NT2/D1 (cell line): ENCODE data around the gene CD164L2.

Source experiments
- SUZ12 ChIP-seq: IDR thresholded peaks from 2 replicates; pipeline ENCODE4 v1.6.1; 2011; ENCODE audit not compliant: insufficient read length, insufficient read depth; ENCODE audit errors: extremely low read depth
- YY1 ChIP-seq: IDR thresholded peaks from 2 replicates; pipeline ENCODE4 v1.6.1; 2011; ENCODE audit not compliant: insufficient read length, insufficient read depth
- ZNF274 ChIP-seq: IDR thresholded peaks from 2 replicates; pipeline ENCODE4 v1.6.1; 2011; ENCODE audit warnings: mild to moderate bottlenecking, low read depth, low read length

DNA sequence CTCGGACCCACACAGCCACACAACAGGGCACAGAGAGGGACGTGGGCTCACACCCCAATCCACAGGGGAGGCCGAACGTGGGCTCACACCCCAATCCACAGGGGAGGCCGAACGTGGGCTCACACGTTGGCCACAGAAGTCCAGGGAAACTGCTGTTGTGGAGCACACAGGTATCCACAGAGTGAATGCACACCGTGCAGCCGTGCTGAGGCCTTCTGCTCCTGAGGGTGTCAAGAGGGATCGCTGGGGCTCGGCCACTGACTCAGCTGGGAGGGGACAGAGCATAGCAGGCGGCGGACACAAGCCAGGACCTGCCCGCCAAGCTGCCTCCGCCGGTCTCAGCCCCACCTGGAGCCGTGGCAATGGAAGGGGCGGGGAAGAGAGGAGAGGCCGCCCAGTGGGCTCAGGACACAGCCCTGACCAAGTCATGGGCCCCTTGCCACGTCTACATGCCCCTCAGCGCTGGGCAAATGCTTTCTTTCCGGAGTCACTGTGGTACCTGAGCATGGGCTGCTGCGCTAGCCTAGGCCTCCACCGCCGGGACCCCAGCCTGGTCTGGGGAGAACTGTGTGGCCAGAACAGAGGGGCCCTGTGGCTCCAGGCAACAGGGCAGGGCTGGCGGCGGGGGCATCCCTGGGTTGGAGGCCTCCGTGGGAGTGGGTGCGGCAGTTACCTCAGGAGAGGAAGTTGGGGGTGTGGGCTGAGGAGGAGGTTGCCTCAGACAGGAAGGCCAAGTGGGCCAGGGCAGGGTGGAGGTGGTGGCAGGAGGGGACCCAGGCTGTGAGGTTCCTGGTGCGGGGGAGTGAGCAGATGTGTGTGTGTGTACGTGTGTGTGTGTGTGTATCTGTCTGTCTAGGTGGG is 40.1 kb downstream of the CD164L2 start:
- TF ChIP-seq ZNF274 (no peak), SUZ12 (no peak), YY1 (no peak)
